Embryonic facial prominence (tissue), 1 donor: Measurements from ENCODE around the gene PLB1.

ENCODE experiments used
- DNase-seq: peaks from one replicate; pipeline ENCODE4 v3.0.0-alpha.2; 2016; ENCODE audit errors: extremely low spot score

The PLB1 gene

GRCh38 chr2:28565720-28566295 is 69.9 kb downstream of the PLB1 start:
- DNase-seq = no peak

- DNase-seq = peak; percentile 87
Observed at GRCh38 chr2:28566521-28567041, 70.7 kb downstream of the PLB1 start.

DNA sequence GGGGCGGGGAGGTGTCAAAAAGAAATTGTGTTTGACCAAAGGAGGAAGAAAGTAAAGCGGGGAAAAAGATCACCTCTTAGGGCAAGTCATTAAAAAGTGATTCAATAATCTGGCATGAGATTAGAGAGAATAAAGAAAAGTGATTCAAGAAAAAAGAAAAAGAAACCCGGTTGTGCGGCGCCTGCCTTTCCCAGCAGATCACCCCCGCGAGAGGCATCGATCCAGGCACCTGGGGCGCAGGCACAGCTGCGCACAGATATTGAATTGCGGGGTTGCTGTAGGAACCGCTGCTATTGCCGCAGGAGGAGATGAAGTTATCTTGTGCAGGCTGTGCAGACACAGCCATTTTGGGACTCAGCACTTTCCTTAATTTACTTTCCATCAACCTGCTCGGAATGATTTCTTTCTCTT is 71.2 kb downstream of the PLB1 start:
- no peak for DNase-seq

- no peak for DNase-seq
Observed at GRCh38 chr2:28568036-28568435, 72.2 kb downstream of the PLB1 start.

- no peak for DNase-seq
Observed at GRCh38 chr2:28568533-28568932, 72.7 kb downstream of the PLB1 start.

DNA sequence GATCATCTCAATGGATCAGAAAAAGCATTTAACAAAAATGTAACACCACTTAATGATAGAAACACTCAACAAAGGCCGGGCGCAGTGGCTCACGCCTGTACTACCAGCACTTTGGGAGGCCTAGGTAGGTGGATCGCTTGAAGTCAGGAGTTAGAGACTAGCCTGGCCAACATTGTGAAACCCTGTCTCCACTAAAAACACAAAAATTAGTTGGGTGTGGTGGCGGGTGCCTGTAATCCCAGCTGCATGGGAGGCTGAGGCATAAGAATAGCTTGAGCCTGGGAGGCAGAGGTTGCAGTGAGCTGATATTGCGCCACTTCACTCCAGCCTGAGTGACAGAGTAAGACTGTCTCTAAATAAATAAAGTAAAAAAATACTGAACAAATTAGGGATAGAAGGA is 74.6 kb downstream of the PLB1 start:
- no peak for DNase-seq

- DNase-seq = no peak
Observed at GRCh38 chr2:28576714-28577113, 80.9 kb downstream of the PLB1 start.

GRCh38 chr2:28577791-28578680 is 82.2 kb downstream of the PLB1 start:
- DNase-seq = no peak

DNA sequence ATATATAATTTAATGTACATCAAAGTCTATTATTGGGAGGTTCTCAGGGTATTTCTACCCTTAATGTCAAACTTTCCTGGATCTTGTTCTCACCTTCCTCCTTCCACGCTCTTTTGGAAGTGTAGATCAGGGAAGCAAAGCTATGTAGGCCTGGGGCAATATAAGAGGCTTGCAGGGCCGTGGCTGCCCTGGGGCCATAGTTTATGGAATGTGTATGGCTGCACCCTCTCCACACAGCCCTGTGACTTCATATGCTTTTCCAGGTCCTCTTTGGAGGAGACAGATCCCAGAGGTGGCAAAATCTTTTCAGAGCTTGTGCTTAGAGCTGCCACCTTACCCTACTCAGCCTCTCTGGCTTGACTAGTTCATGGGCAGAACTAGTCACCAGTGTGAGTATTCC is 82.9 kb downstream of the PLB1 start:
- DNase-seq = no peak

DNA sequence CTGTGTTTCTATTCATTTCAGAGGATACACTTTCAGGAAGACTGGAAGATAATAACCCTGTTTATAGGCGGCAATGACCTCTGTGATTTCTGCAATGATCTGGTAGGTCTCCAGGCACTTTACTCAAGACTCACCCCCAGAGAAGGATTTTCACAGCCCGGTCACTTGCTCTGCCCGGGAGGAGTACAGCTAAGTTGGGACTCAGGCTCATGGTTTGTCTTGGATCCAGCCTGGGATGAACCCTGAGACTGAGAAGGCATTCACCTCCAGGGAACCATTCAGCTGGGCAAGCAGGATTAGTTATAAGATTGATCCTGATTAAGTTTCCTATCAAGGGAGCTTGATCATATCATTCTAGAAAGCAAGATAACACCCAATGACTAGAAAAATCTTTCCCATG is 83.7 kb downstream of the PLB1 start:
- no peak for DNase-seq

GRCh38 chr2:28580078-28580477 is 84.2 kb downstream of the PLB1 start:
- no peak for DNase-seq

DNA sequence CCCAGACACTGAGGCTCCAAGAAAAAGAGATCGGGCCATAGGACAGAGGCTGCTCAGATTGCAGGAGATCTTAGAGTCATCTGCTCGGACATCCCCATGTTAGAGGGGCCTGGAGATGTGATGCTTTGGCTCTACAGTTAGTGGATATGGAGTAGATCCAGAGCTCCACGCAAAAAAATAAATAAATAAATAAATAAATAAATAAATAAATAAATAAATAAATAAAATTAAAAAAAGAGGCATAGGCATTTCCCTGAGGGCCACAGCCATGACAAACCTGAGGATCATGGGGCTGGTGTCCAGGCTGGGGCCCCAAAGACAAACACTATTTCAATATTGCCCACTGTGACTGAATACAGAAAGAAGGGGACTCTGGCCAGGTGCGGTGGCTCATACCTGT is 85.5 kb downstream of the PLB1 start:
- no peak for DNase-seq

DNA sequence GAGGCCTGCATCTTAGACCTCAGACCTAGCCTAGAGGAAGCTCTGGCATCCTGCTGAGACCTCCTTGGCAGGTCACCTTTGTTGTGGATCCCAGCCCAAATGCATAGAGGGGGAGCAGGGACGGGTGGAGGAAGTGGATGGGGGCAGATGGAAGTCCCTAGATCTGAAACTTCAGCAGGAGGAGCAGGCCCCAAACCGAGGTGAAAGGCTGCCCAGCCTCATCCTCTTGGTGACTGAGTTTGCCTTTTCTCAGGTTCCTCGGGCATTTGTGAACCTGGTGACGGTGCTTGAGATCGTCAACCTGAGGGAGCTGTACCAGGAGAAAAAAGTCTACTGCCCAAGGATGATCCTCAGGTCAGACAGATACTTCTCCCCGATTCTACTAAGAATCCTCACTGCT is 86.3 kb downstream of the PLB1 start:
- no peak for DNase-seq

GRCh38 chr2:28582595-28582994 is 86.7 kb downstream of the PLB1 start:
- no peak for DNase-seq

DNA sequence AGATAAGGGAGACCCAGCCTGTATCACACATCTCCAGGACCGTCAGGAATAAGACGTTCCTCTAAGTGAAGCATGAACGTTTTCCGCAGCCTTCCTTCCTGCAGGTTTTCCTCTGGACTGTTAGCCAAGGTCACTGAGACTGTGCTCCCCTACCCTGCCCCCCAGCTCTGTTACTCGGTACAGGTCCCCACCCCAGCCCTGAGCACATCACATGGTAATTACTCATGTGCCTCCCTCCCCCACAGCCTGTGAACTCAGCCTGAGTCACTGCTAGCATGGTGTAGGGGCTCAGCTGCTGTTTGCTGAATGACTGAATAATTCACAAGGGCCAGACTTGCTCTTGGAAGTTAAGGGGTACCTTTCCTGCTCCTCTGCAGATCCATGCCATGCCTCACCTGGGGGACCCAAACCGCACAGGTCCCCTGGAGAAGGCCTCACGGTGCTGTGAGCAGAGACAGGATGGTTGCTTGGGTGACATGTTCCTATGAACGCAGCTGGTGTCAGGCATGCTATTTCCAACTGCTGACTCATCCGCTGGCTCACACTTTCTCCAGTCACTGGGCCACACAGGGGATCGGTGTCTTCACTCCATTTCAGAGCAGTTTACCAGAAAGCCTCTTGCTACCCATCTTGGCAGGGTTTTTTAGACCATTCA is 88.2 kb downstream of the PLB1 start:
- DNase-seq = no peak

DNA sequence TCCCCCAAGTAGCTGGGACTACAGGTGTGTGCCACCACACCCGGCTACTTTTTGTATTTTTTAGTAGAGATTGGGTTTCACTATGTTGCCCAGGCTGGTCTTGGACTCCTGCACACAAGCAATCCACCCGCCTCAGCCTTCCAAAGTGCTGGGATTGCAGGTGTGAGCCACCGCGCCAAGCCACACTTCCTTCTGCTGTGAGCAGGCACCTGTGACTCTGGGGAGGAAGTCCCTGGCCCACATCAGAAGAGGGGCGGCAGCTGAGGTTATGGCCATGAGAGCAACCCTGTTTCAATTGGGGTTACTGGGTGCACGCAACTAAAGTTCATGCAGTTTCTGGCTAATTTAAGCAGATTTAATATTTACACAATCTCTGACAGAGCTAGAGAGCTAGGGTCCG is 91.0 kb downstream of the PLB1 start:
- no peak for DNase-seq

GRCh38 chr2:28587526-28588291 is 91.8 kb downstream of the PLB1 start:
- DNase-seq = no peak

GRCh38 chr2:28588292-28588670 is 92.4 kb downstream of the PLB1 start:
- DNase-seq = no peak

GRCh38 chr2:28589746-28590463 is 94.0 kb downstream of the PLB1 start:
- DNase-seq = no peak

DNA sequence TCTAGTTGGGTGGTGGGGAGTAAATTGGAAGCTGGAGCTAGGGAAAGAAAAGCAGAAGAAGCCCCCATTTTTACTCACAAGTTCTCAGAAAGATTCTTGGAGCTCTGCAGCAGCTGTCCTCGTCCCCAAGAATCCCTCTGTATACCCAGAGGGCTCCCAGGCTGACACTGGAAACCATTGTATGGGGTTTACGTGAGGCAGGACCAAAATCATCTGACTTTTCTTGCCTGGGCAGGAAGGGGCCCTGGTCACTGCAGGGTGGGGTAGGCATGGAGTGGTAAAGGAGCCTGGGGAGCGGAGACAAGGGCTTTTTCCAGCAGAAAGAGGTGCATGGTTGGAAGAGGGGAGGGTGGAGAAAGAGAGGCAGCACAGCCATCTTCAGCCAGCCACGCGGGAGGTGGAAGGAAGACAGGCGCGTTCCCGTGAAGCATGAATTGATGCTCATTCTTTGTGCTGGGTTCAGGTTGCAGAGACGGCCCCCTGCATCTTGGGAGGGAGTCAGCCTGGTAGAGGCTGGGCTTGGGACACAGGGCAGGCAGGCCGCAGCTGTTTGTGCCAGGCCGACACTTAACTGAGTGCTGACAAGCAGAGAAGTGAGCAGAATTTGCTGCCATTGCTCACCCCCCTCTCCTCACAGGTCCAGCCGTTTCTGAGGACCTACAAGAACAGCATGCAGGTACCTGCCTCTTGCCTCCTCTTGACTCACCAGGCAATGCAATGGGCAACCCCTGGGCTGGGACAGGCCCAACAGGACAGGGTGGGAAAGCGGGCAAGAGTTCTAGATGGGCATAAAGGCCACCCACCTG is 94.8 kb downstream of the PLB1 start:
- DNase-seq = no peak
